Activated CD8-positive, alpha-beta memory T cell treated with anti-CD3 and anti-CD28 coated beads, Interleukin-2, amount 50 U/mL, for 24 hours (primary cell): Measurements from ENCODE around the gene TLK2.

Experiments used
- DNase-seq: peaks from one replicate; pipeline ENCODE4 v3.0.0-alpha.2; 2020; ENCODE audit errors: extremely low read depth

TLK2 gene

DNA sequence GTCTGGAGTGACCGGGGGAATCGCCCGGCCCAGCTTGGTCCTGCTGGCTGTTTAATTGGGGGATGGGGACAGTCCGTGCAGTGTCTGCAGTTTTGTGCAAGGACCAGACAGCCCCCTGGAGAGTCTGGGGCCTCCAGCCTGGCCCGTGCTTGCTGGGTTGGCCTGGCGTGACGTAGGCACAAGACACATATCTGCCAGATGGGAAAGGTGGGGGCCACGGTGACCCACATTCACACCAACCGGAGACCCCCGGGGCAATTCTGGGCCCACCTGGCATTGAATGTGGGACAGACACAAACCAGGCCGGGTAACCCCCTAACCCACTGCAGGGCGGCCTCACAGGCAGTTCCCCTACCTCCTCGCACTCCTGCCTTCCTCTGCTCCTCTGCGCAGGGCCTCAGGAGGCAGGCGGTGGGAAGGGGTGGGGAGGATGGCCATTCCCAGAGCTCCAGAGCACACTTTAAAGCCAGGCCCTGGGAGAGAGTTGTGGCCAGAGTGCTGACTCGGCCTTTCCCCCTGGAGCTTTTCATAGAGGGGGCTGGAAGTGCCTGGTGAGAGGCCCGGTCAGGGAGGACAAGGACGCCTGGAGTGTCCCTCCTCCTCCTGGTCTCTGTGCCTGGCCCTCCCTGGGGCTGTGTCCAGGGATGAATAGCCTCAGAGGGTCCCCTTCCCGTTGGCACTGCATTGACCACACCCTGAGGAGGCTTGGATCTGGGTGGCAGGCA, 150.4 kb downstream of the TLK2 start:
- no peak for DNase-seq

DNA sequence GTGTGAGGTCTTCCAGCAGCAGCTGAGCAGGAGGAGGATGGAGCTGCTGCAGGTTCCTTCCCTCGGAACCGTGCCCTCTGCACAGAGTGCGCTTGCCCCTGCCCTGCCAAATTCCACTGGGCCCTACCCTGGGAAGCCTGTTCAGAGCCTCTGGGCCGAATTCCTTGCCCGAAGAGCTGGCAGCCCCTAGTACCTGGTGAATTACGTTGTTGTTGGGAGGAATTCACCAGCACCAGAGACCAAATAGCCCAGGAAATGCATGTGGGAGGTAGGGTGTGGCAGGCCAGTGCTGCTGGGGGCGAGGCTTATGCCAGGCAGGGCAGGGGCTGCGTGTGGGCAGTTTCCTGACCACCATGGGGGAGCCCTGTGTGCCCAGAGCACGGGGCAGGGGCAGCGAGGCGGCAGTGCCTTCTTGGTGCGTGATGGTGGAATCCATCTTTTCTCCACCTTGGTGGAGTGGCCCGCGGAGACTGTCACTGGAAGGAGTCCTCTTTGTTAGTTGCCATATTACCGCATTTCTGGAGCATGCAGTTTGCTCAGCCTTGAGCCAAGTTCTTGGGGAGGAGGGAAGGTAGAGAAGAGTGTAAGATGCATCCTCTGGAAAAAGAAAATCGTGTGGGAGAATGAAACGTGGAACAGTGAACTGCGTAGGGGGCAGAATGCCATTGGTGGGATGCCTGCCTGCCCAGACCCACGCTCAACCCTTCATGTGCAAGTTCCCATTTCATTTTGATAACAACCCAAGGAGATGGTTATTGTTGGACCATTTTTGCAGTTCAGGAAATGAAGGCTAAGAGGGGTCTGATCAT, 151.1 kb downstream of the TLK2 start:
- no peak for DNase-seq

GRCh38 chr17:62630365-62631085, 151.9 kb downstream of the TLK2 start:
- DNase-seq, result no peak

GRCh38 chr17:62631086-62631935, 152.7 kb downstream of the TLK2 start:
- DNase-seq, result no peak

DNA sequence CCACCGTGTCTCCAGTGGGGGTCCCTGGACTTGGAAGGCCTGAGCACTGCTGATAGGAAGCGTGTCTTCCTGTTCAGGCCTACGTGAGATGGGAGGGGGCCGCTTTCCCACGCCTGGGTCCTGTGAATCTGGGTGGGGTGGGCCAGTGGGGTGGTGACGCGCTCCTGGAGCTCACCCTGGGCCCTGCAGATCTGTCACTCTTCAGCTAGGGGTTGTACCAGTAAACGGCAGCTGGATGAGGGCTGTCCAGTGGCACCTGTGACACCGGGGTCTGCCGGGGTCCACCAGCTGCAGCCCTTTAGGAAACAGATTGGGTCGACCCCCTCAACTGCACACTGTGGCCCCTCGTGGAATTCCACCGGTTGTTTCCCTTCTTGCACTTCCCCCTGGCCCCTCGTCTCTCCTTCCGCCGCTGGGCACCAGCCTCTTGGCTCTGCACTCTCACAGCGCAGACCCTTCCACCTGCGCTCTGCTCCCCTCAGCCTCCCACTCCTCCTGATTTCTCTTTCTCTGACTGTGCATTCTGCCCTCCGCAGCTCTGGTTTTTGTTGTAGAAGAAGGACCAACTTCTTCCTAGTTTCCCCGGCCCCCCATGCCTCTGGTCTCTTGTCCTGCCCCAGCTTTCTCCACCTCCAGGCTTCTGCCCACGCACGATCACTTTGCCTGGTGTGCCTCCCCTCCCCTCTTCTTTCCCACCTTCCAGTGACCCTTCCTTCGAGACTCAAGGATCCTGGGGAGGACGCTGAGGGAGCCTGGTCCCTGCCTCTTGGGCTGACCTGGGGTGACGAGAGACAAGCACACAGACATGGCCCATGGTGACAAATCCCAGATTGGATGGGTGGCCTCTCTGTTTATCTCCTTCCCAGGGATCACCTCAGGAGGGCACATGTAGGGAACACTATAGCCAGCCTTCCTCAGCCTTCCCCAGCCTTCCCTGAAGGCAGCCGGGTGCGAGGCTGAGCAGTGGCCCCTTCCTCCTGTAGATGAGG, 153.6 kb downstream of the TLK2 start:
- DNase-seq, result no peak

DNA sequence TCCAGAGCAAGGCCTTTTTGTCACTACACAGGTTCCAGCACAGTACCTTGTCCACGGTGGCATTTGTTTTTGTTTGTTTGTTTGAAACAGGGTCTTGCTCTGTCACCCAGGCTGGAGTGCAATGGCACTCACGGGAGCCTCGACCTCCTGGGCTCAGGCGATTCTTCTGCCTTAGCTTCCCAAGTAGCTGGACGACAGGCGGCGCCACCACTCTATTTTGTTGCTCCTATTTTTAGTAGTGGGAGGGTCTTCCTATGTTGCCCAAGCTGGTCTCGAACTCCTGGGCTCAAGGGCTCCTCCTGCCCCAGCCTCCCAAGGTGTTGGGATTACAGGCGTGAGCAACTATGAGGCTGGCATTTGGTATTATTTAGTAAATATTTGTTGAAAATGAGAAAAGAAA, 159.2 kb downstream of the TLK2 start:
- DNase-seq, result no peak

GRCh38 chr17:62641153-62641552, 162.5 kb downstream of the TLK2 start:
- DNase-seq, result no peak

- no peak for DNase-seq
Measured at GRCh38 chr17:62641951-62642350, 163.3 kb downstream of the TLK2 start.

DNA sequence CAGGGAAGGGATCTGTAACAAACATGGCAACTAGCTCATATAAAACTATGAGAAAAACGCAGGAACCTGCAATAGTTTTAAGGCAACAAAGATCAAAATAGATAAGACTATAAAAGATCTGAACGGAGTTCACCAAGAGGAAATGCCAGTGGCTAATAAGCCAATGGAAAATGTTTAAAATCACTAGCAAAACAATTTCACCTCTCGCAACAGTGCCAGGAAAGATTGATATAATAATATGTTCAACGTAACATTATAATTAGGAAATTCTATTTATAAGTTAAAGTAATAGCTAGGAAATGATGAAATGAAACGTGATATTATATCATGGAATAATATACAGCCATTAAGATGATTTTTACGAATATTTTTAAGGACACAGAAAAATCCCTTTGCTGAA, 164.9 kb downstream of the TLK2 start:
- DNase-seq, result no peak

- DNase-seq, result no peak
Measured at GRCh38 chr17:62644487-62645173, 166.0 kb downstream of the TLK2 start.

- DNase-seq, result no peak
Measured at GRCh38 chr17:62648251-62648955, 169.8 kb downstream of the TLK2 start.

GRCh38 chr17:62648956-62649294, 170.3 kb downstream of the TLK2 start:
- DNase-seq, result no peak

- no peak for DNase-seq
Measured at GRCh38 chr17:62649570-62649969, 170.9 kb downstream of the TLK2 start.

DNA sequence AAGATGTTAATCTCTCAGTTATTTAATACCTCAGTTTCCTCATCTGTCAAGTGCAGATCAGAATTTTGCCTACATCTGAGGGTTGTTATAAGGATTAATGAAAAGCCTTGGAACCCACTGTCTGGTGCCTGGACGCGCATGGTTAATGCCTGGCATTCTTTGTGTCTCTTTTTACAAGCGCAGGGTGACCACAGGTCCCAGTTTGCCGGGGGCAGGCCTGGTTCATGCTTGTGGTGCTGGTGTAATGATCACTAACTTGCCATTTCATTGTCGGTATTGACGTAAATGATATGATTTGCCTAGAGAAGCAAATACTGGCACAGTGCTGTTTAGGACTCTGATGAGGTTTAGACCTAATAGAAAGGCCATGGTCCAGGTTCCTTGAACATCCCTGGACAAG, 172.0 kb downstream of the TLK2 start:
- DNase-seq, result no peak

DNA sequence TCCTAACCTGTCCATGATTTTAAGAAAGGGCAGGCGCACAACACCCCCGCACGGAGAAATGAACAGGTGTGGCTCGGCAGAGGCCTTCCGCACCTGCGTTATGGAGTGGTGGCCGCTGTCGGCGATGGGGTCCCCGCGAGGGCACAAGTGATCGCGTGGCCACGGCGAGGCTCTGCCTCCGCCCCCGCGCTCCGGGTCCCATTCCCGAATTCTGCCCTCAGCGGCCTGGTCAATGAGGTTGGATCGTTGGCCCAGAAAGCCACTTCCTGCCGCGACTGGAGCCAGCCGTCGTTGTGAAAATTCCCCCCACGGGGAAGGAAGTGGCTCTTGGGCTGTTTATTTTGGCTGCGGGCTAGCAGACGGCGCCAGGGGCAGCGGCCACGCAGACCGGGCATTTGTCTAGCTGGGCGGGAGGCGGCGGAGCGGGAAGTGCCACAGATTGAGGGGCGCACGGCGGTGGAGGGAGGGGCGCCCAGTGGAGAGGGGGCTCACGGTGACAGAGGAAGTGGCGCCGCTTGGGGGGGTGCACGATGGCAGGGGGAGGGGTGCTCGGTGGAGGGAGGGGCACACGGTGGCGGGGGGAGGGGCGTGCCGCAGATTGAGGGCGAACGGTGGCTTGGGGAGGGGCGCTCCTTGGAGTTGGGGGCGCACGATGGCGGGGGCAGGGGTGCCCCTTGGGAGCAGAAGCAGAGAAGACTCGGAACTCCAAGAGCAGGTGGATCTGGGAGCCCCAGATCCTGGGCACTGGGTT, 173.8 kb downstream of the TLK2 start:
- no peak for DNase-seq

GRCh38 chr17:62653002-62653825, 174.6 kb downstream of the TLK2 start:
- peak; percentile 68 for DNase-seq

- no peak for DNase-seq
Measured at GRCh38 chr17:62653826-62654761, 175.5 kb downstream of the TLK2 start.
